DND-41 (cell line): ENCODE data around the gene RAD51B.

Experiments used
- CTCF ChIP-seq: IDR thresholded peaks from 2 replicates; pipeline ENCODE4 v1.5.1; 2012; ENCODE audit warnings: borderline replicate concordance, low read length, moderate library complexity, mild to moderate bottlenecking; ENCODE audit not compliant: poor library complexity, severe bottlenecking; ENCODE audit errors: extremely low read depth
- EZH2 ChIP-seq: IDR thresholded peaks from 3 replicates; pipeline ENCODE4 v1.6.1; 2012; ENCODE audit warnings: borderline replicate concordance, low read depth, mild to moderate bottlenecking, moderate library complexity, low read length, inconsistent platforms; ENCODE audit not compliant: severe bottlenecking

DNA sequence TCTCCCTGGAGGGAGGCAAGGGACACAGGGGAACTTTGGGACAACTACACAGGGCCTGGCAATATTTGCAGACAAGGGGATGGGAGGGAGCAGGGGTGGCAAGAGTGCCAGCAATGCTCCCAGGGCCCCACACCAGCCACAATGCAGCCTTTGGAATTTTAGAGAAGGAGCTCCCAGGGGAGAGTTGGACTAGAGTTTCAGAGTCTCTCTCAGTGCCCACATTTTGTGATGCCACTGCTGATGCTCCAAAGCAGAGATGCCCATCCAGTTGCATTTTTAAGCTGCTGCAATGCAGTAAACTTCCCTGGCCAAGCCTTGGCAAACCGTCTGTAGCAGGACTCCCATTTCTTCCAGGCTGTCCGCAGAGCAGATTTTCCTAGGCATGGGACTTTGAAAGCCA, 874.3 kb downstream of the RAD51B start:
- TF ChIP-seq CTCF (no peak), EZH2 (no peak)
